ENCODE data around the gene TMEM54. TPM values are rescaled to one million over a fixed set of nuclear protein-coding genes. Genes with fewer than 3 reads are reported as not detected.

The TMEM54 gene
- total and polyA plus RNA-seq, 10 of the 15 experiments (the other 5 are each of a cell fraction or from before 2014, with no cell fraction given), result 0.07 to 0.94 (median 0.56) TPM; not detected in 1

DNA sequence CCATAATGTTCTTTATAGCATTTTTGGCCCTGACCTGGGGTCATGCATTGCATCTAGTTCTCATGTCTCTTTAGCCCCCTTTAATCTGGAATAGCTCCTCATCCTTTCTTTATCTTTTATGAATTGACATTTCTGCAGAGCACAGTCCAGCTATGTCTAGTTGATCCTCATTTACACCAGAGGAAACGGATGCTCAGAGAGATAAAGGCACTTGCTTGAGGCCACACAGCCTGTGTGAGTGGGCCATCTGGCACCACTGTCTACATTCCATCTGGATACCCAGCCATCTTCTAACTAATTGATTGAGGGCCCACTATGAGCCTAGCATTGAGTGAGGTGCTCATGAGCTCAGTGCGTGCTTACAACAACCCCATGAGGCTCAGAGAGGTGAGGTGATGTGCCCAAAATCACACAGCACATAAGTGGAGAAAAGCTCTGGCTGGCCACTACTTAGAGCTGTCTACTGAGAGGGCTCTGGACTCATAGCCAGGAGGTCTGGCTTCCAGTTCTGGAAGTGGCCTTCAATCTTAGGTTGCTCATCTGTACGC, 11.4 kb downstream of the TMEM54 start:
- Histone ChIP-seq H2AFZ (ENCODE audit: control insufficient read depth, low read depth, low read length) (no peak overlapping the region), H3K9me3 (replicated peaks; ENCODE audit: control insufficient read depth, insufficient read depth, low read length) (no peaks in the 10 kb centered on the region; the same call in 2 of the 3 replicates), H3K4me3 (no peak overlapping the region), H3K4me2 (ENCODE audit: control insufficient read depth, insufficient read depth) (no peak overlapping the region), H3K9ac (ENCODE audit: control insufficient read depth, insufficient read depth, low read length) (no peak overlapping the region), H3K4me1 (ENCODE audit: control insufficient read depth, insufficient read depth, low read length) (no peaks in the 10 kb centered on the region), H3K36me3 (ENCODE audit: control insufficient read depth in 2 of 2, insufficient read depth in 2 of 2, low read length in 1 of 2) (no peaks in the 10 kb centered on the region), H3K27me3 (replicated peaks in 1 of 2; ENCODE audit: control insufficient read depth in 2 of 2, insufficient read depth in 2 of 2, low read length in 1 of 2) (peaks cover 14 to 18% of the 10 kb centered on the region in 2 experiments), H3K79me2 (ENCODE audit: control insufficient read depth, insufficient read depth, low read length) (no peaks in the 10 kb centered on the region), H4K20me1 (ENCODE audit: control insufficient read depth, insufficient read depth) (no peaks in the 10 kb centered on the region), H3K27ac (ENCODE audit: control insufficient read depth, insufficient read depth) (no peak overlapping the region)
- TF ChIP-seq FOS (IDR thresholded peaks at IDR 0.05; ENCODE audit: borderline replicate concordance, extremely low read depth, insufficient read length) (no peak), MXI1 (IDR thresholded peaks at IDR 0.05; ENCODE audit: low read depth, low read length) (no peak), ZBTB11 (CRISPR knock-in tag; IDR thresholded peaks at IDR 0.05) (no peak), ZBTB4 (CRISPR knock-in tag; IDR thresholded peaks at IDR 0.05) (no peak), BRCA1 (IDR thresholded peaks at IDR 0.05; ENCODE audit: low read depth, low read length) (no peak), MEF2A (IDR thresholded peaks at IDR 0.05; ENCODE audit: insufficient read depth, low read depth, low read length) (no peak)
- POLR2A ChIA-PET, result no interaction called here
- BruUV-seq (replicated peaks), result no TSS peak
- 32% methylated on average over 3 of the region's 3 CpGs for WGBS (ENCODE audit: insufficient coverage, insufficient replicate concordance, low lambda C conversion rate, missing lambda C conversion rate)
- intact Hi-C loops (cut with micrococcal nuclease; ENCODE audit: unreplicated experiment), result no loop called here
- in situ Hi-C loops (cut with MboI), result no loop called here
- FAIRE-seq, result no peak
- CTCF ChIA-PET, result interaction anchor here (6.5 kb wide), 1 partner anchor 14 kb away, joined by 36 read pairs; no protein-coding TSS in a partner anchor
- no peak for ATAC-seq
- RAD21 ChIA-PET (ENCODE audit: unreplicated experiment), result no interaction called here
- SMC1A ChIA-PET (ENCODE audit: uncharacterized antibody, unreplicated experiment), result interaction anchor here (0.7 to 1.5 kb wide), 3 partner anchors 9 to 168 kb away, joined by 3 read pairs; no protein-coding TSS in a partner anchor
- DNase-seq (ENCODE audit: low read depth, low spot score), result no peak

Data from GM12878 (cell line).